ENCODE results near the gene GPANK1. TPM values are rescaled to one million over a fixed set of nuclear protein-coding genes. Genes with fewer than 3 reads are reported as not detected.

Gene GPANK1
- total and polyA plus RNA-seq, 2 of the 4 experiments (the other 2 are of a cell fraction), result 6.1 to 13.8 TPM

- in situ Hi-C loops (cut with MboI; ENCODE audit: low sequenced_read_pairs), result no loop called here
- 0 out of 2 replicates have a peak overlapping the region, but pooled peaks have one; percentile 10 for H3K9ac ChIP-seq (ENCODE audit: low read depth, low read length)
- dilution Hi-C loops (cut with HindIII; ENCODE audit: low sequenced_read_pairs, unreplicated experiment), result no loop called here
- H4K8ac ChIP-seq (ENCODE audit: low read depth in 2 of 2, low read length in 2 of 2), result no peak overlapping the region
- peaks cover 10% of the 10 kb centered on the region for H3K9me1 ChIP-seq (ENCODE audit: insufficient read depth, low read length)
- WGBS, 2 experiments (ENCODE audit: extremely low coverage in 2 of 2, insufficient read length in 1 of 2), result 100% methylated on average over 1 of the region's 5 CpGs; no CpG with 5 or more reads in 1 of the 2 experiments
- CTCF ChIA-PET, result no interaction called here
- intact Hi-C loops (cut with micrococcal nuclease), result no loop called here
- peak overlapping the region; percentile 78 for H3K23ac ChIP-seq (ENCODE audit: low read depth, low read length)
- no peaks in the 10 kb centered on the region for H3K27me3 ChIP-seq (ENCODE audit: control insufficient read depth, insufficient read depth, low read length)
- H2AFZ ChIP-seq (replicated peaks; ENCODE audit: low read length, poor library complexity), result no peak overlapping the region
- POLR2A ChIA-PET (ENCODE audit: unreplicated experiment), result no interaction called here
- no TSS peak for BruUV-seq (replicated peaks)
- H3K14ac ChIP-seq (replicated peaks; ENCODE audit: low read depth, low read length), result 0 out of 2 replicates have a peak overlapping the region, but pooled peaks have one; percentile 6
- H2AK9ac ChIP-seq (replicated peaks; ENCODE audit: low read depth, low read length, poor library complexity), result no peak overlapping the region
- H2BK120ac ChIP-seq (ENCODE audit: low read depth, low read length), result no peak overlapping the region
- TF ChIP-seq CEBPB (IDR thresholded peaks at IDR 0.05; ENCODE audit: low read depth, low read length), result no peak
- TF ChIP-seq, protein P1, sequence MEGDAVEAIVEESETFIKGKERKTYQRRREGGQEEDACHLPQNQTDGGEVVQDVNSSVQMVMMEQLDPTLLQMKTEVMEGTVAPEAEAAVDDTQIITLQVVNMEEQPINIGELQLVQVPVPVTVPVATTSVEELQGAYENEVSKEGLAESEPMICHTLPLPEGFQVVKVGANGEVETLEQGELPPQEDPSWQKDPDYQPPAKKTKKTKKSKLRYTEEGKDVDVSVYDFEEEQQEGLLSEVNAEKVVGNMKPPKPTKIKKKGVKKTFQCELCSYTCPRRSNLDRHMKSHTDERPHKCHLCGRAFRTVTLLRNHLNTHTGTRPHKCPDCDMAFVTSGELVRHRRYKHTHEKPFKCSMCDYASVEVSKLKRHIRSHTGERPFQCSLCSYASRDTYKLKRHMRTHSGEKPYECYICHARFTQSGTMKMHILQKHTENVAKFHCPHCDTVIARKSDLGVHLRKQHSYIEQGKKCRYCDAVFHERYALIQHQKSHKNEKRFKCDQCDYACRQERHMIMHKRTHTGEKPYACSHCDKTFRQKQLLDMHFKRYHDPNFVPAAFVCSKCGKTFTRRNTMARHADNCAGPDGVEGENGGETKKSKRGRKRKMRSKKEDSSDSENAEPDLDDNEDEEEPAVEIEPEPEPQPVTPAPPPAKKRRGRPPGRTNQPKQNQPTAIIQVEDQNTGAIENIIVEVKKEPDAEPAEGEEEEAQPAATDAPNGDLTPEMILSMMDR (conservative IDR thresholded peaks at IDR 0.05; ENCODE audit: low read depth, low read length), result no peak
- TF ChIP-seq, protein P2, sequence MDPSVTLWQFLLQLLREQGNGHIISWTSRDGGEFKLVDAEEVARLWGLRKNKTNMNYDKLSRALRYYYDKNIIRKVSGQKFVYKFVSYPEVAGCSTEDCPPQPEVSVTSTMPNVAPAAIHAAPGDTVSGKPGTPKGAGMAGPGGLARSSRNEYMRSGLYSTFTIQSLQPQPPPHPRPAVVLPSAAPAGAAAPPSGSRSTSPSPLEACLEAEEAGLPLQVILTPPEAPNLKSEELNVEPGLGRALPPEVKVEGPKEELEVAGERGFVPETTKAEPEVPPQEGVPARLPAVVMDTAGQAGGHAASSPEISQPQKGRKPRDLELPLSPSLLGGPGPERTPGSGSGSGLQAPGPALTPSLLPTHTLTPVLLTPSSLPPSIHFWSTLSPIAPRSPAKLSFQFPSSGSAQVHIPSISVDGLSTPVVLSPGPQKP (IDR thresholded peaks at IDR 0.05; ENCODE audit: borderline replicate concordance, low read depth, low read length), result no peak
- TF ChIP-seq, protein P3, sequence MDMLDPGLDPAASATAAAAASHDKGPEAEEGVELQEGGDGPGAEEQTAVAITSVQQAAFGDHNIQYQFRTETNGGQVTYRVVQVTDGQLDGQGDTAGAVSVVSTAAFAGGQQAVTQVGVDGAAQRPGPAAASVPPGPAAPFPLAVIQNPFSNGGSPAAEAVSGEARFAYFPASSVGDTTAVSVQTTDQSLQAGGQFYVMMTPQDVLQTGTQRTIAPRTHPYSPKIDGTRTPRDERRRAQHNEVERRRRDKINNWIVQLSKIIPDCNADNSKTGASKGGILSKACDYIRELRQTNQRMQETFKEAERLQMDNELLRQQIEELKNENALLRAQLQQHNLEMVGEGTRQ (IDR thresholded peaks at IDR 0.05; ENCODE audit: low read depth, low read length), result no peak
- TF ChIP-seq RCOR1 (IDR thresholded peaks at IDR 0.05; ENCODE audit: insufficient replicate concordance, low read length), result no peak
- no peak for TF ChIP-seq SMC3 (IDR thresholded peaks at IDR 0.05; ENCODE audit: low read depth, low read length)
- H4K91ac ChIP-seq (ENCODE audit: insufficient read depth, low read depth, low read length), result no peak overlapping the region
- H2BK15ac ChIP-seq (ENCODE audit: low read depth, low read length), result no peak overlapping the region
- ATAC-seq (ENCODE audit: low read depth) (no peak), DNase-seq (no peak)
- peaks cover 21 to 48% of the 10 kb centered on the region in 2 experiments for H3K79me1 ChIP-seq (ENCODE audit: low read depth in 1 of 2, low read length in 2 of 2)
- no peak overlapping the region for H3K4me3 ChIP-seq (ENCODE audit: insufficient read depth, low read depth, low read length)
- no peaks in the 10 kb centered on the region for H3K9me3 ChIP-seq (ENCODE audit: control insufficient read depth, insufficient read depth, low read length)
- no peak overlapping the region for H3K56ac ChIP-seq (ENCODE audit: extremely low read depth, insufficient read depth, low read length)
- H4K5ac ChIP-seq (ENCODE audit: low read depth, low read length), result no peak overlapping the region
- 0 out of 2 replicates have a peak, but pooled peaks cover 11% of the 10 kb centered on the region for H4K20me1 ChIP-seq (ENCODE audit: insufficient read depth, low read length)
- no peak overlapping the region for H3K4ac ChIP-seq (ENCODE audit: low read depth, low read length)
- H3K36me3 ChIP-seq (ENCODE audit: control insufficient read depth, insufficient read depth, low read length), result peaks cover 16% of the 10 kb centered on the region
- peaks cover 6% of the 10 kb centered on the region for H3K4me1 ChIP-seq (ENCODE audit: control insufficient read depth, insufficient read depth, low read length)
- H3K18ac ChIP-seq (ENCODE audit: low read depth, low read length), result no peak overlapping the region
- no peak overlapping the region for H2BK5ac ChIP-seq (ENCODE audit: low read depth, low read length, poor library complexity, severe bottlenecking)
- no peak overlapping the region for H3K27ac ChIP-seq (ENCODE audit: insufficient read depth, low read length)
- peak overlapping the region; percentile 7 for H2AK5ac ChIP-seq (ENCODE audit: low read depth, low read length)
- no peak overlapping the region for H2BK20ac ChIP-seq (ENCODE audit: low read depth, low read length)
- H3K4me2 ChIP-seq (ENCODE audit: low read depth, low read length), result no peak overlapping the region
These were observed 36.1 kb upstream of the GPANK1 start for GRCh38 chr6:31700740-31701401.

All from IMR-90 (cell line).